CD14-positive monocyte (primary cell): ENCODE measurements around the gene ZNF503. TPM values are rescaled to one million over a fixed set of nuclear protein-coding genes. Genes with fewer than 3 reads are reported as not detected.

ENCODE experiments used
- DNase-seq, 3 donors: peaks; one replicate each; pipeline ENCODE4 v3.0.0-alpha.2; 2011 to 2022
- H2AFZ ChIP-seq: 2 replicates; pipeline ENCODE4 v1.6.0; 2012; ENCODE audit warnings: mild to moderate bottlenecking, low read depth, low read length, inconsistent platforms; ENCODE audit not compliant: insufficient read depth, poor library complexity, severe bottlenecking
- H3K27ac ChIP-seq, 2 donors: 1 replicate in 1 of 2; 2 replicates in 1 of 2; pipeline ENCODE4 v1.5.1; 2012 to 2013; ENCODE audit warnings: low read length in 2 of 2, control low read depth in 1 of 2, inconsistent platforms in 1 of 2, low read depth in 1 of 2, mild to moderate bottlenecking in 1 of 2
- H3K27me3 ChIP-seq, 2 donors: one replicate each; pipeline versions ENCODE4 v1.6.0 to v1.6.1; 2011 to 2013; ENCODE audit warnings: low read length in 2 of 2; ENCODE audit not compliant: control insufficient read depth in 2 of 2, insufficient read depth in 2 of 2
- H3K36me3 ChIP-seq, 2 donors: replicated peaks in 1 of 2; 1 replicate in 1 of 2; 2 replicates in 1 of 2; pipeline versions ENCODE4 v1.5.1 to v1.6.1; 2012 to 2013; ENCODE audit warnings: low read length in 2 of 2, control low read depth in 1 of 2, inconsistent platforms in 1 of 2, mild to moderate bottlenecking in 1 of 2; ENCODE audit not compliant: insufficient read depth in 2 of 2, control insufficient read depth in 1 of 2
- H3K4me1 ChIP-seq, 2 donors: 1 replicate in 1 of 2; 2 replicates in 1 of 2; pipeline versions ENCODE4 v1.5.1 to v1.6.1; 2012 to 2013; ENCODE audit warnings: low read length in 2 of 2, control low read depth in 1 of 2, inconsistent platforms in 1 of 2, mild to moderate bottlenecking in 1 of 2, moderate library complexity in 1 of 2; ENCODE audit not compliant: insufficient read depth in 2 of 2, control insufficient read depth in 1 of 2
- H3K4me2 ChIP-seq: replicated peaks from 2 replicates; pipeline ENCODE3; 2012; ENCODE audit warnings: low read length, moderate library complexity, mild to moderate bottlenecking; ENCODE audit not compliant: poor library complexity, severe bottlenecking; ENCODE audit errors: extremely low read depth
- H3K4me3 ChIP-seq, 3 experiments: fragments of 200-600 bp in 1 of 3; sonication (generic) in 1 of 3; replicated peaks in 1 of 3; 1 replicate in 2 of 3; 2 replicates in 1 of 3; pipeline ENCODE4 v1.5.1; 2011 to 2013; ENCODE audit warnings: low read length in 3 of 3, mild to moderate bottlenecking in 3 of 3, control low read depth in 2 of 3, low read depth in 2 of 3, inconsistent platforms in 1 of 3, moderate library complexity in 1 of 3
- H3K79me2 ChIP-seq: 2 replicates; pipeline ENCODE4 v1.6.0; 2012; ENCODE audit warnings: mild to moderate bottlenecking, control low read depth, inconsistent platforms, low read length, moderate library complexity; ENCODE audit not compliant: insufficient read depth
- H3K9ac ChIP-seq: 2 replicates; pipeline ENCODE4 v1.6.0; 2017; ENCODE audit warnings: low read length, mild to moderate bottlenecking; ENCODE audit not compliant: insufficient read depth, poor library complexity, severe bottlenecking
- H3K9me3 ChIP-seq, 2 donors: replicated peaks in 1 of 2; 1 replicate in 1 of 2; 2 replicates in 1 of 2; pipeline versions ENCODE4 v1.5.1 to v1.6.1; 2012 to 2013; ENCODE audit warnings: low read length in 2 of 2, control low read depth in 1 of 2; ENCODE audit not compliant: control insufficient read depth in 1 of 2, insufficient read depth in 1 of 2
- H4K20me1 ChIP-seq: 2 replicates; pipeline ENCODE4 v1.6.0; 2012; ENCODE audit warnings: mild to moderate bottlenecking, low read length, control low read depth, moderate library complexity; ENCODE audit not compliant: insufficient read depth
- H3K27ac Mint-ChIP-seq, 7 donors: one replicate each; pipeline ENCODE4 v1.8.0; 2020; ENCODE audit warnings: mild to moderate bottlenecking in 7 of 7, mixed read lengths in 7 of 7, moderate library complexity in 6 of 7, inconsistent platforms in 2 of 7
- H3K27me3 Mint-ChIP-seq, 3 donors: one replicate each; pipeline ENCODE4 v1.8.0; 2021 to 2022; ENCODE audit warnings: low read depth in 3 of 3, mild to moderate bottlenecking in 3 of 3, mixed read lengths in 3 of 3, moderate library complexity in 3 of 3, inconsistent platforms in 1 of 3
- H3K36me3 Mint-ChIP-seq, 2 donors: one replicate each; pipeline ENCODE4 v1.8.0; 2020; ENCODE audit warnings: mixed read lengths in 2 of 2, inconsistent platforms in 1 of 2, mild to moderate bottlenecking in 1 of 2
- H3K4me1 Mint-ChIP-seq: one replicate; pipeline ENCODE4 v1.8.0; 2020; ENCODE audit warnings: mild to moderate bottlenecking, mixed read lengths
- H3K4me3 Mint-ChIP-seq, 2 donors: one replicate each; pipeline ENCODE4 v1.8.0; 2020; ENCODE audit warnings: mild to moderate bottlenecking in 2 of 2, mixed read lengths in 2 of 2, moderate library complexity in 1 of 2
- H3K9me3 Mint-ChIP-seq, 7 donors: one replicate each; pipeline ENCODE4 v1.8.0; 2020 to 2022; ENCODE audit warnings: mixed read lengths in 7 of 7, mild to moderate bottlenecking in 6 of 7, moderate library complexity in 6 of 7, inconsistent platforms in 2 of 7
- CTCF ChIP-seq: fragments of 200-600 bp; IDR thresholded peaks from one replicate; pipeline ENCODE4 v1.8.0; 2022; ENCODE audit warnings: antibody characterized with exemption, mild to moderate bottlenecking
- WGBS: methylation state at CpG from one replicate; pipeline ENCODE4 v1.1.5; 2013; ENCODE audit warnings: missing lambda C conversion rate; ENCODE audit not compliant: insufficient coverage; 5-methylcytosine and 5-hydroxymethylcytosine counted together
- intact Hi-C, 2 donors: fragments of 100-400 bp; cut with micrococcal nuclease; formaldehyde crosslinking; loops; one replicate each; pipeline versions ENCODE4 v1.15.0 to v1.15.1; 2023
- polyA plus RNA-seq, 3 donors: library from polyadenylated mRNA; depleted of rRNA in 1 of 3; unstranded in 2 of 3; stranded (reverse) in 1 of 3; fragments of 300-500 nt in 2 of 3; fragments of >200 nt in 1 of 3; fragmentation: Illumina TruSeq in 2 of 3; gene quantifications; 1 replicate in 2 of 3; 2 replicates in 1 of 3; pipeline ENCODE4 v1.2.3, GENCODE V29; 2012 to 2021

Gene ZNF503
- polyA plus RNA-seq, 3 donors, result 0.65 to 7.2 (median 1.3) TPM

DNA sequence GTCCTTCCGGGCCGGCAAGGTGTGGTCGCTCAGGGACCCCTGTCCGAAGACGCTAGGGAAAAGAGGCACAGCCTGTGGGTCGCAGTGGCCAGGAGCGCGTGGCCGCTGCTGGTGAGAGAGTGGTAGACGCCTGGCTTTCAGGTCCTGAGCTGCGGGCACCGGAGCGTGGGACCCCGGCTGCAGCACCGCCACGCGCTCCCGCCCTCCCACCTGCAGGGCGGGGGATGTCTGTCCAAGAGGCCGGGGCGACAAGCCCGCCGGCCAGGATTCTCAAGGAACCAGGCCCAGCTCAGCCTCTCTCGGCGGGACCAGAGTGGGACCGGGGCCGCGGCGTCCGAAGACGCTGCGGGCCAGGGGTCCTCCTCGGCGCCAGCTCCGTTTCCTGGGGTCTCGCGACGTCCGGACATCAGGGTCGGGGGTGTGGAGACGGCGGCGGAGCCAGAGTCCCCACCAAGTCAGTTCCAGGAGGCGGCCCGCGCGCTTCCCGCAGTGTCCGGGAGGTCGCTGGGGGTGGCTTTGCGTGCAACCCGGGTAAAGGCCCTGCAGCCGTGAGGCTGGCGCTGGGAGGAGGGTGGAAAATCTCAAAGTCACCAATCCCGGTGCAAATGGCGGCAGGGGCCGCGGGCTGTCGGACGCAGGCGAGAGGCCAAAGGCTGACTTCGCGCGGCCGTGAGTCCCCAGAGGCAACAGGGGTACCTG lies 5.5 kb downstream of the ZNF503 start:
- Histone ChIP-seq H3K9me3 (no peaks in the 10 kb centered on the region), H3K4me3 (peak overlapping the region; percentile 28 to 74 (median 41)), H3K4me1 (peaks cover 31 to 42% of the 10 kb centered on the region in 2 donors), H3K27ac (no peak overlapping the region), H2AFZ (peak overlapping the region; percentile 79), H3K27me3 (peaks cover 17 to 39% of the 10 kb centered on the region in 2 donors), H3K79me2 (peaks cover 13% of the 10 kb centered on the region), H3K36me3 (peaks cover 2 to 10% of the 10 kb centered on the region in 2 donors), H4K20me1 (peaks cover 34% of the 10 kb centered on the region), H3K9ac (peak overlapping the region; percentile 24), H3K4me2 (peak overlapping the region; percentile 85)
- H3K4me1 Mint-ChIP-seq, result peaks cover 28% of the 10 kb centered on the region
- peak overlapping the region; percentile 81 to 89 for H3K4me3 Mint-ChIP-seq
- no peak for TF ChIP-seq CTCF
- DNase-seq, result no peak
- peaks cover 0 to 15% (median 5%) of the 10 kb centered on the region in 7 donors for H3K9me3 Mint-ChIP-seq
- 14% methylated on average over 65 of the region's 65 CpGs for WGBS
- H3K27me3 Mint-ChIP-seq, result peaks cover 39 to 60% (median 53%) of the 10 kb centered on the region in 3 donors
- peak overlapping the region in 1 of 7 donors; percentile 33 for H3K27ac Mint-ChIP-seq
- intact Hi-C loops, result loop anchor here (5.0 to 10.0 kb wide), 3 partner anchors 101 to 1151 kb away; no protein-coding TSS in a partner anchor
- H3K36me3 Mint-ChIP-seq, result peaks cover 22 to 27% of the 10 kb centered on the region in 2 donors

GRCh38 chr10:75395066-75395931 lies 6.3 kb downstream of the ZNF503 start:
- intact Hi-C loops, result loop anchor here (5.0 to 10.0 kb wide), 3 partner anchors 100 to 1152 kb away; no protein-coding TSS in a partner anchor
- H3K4me2 ChIP-seq, result peak overlapping the region; percentile 85
- peaks cover 0 to 15% (median 5%) of the 10 kb centered on the region in 7 donors for H3K9me3 Mint-ChIP-seq
- peak overlapping the region in 2 of 3 experiments; percentile 6 to 74 for H3K4me3 ChIP-seq
- H3K9me3 ChIP-seq, result no peaks in the 10 kb centered on the region
- peak overlapping the region; percentile 67 to 89 for H3K4me3 Mint-ChIP-seq
- no peak overlapping the region for H3K27ac ChIP-seq
- H3K36me3 ChIP-seq, result peaks cover 2 to 10% of the 10 kb centered on the region in 2 donors
- 23% methylated on average over 56 of the region's 64 CpGs for WGBS
- H3K27me3 Mint-ChIP-seq, result peaks cover 39 to 60% (median 53%) of the 10 kb centered on the region in 3 donors
- TF ChIP-seq CTCF, result peak; percentile 97
- peaks cover 22 to 27% of the 10 kb centered on the region in 2 donors for H3K36me3 Mint-ChIP-seq
- peaks cover 29% of the 10 kb centered on the region for H3K4me1 Mint-ChIP-seq
- DNase-seq, result peak in 2 of 3 donors; percentile 42 to 48
- H3K9ac ChIP-seq, result peak overlapping the region; percentile 24
- H3K4me1 ChIP-seq, result peaks cover 33 to 37% of the 10 kb centered on the region in 2 donors
- H3K27me3 ChIP-seq, result peaks cover 17 to 39% of the 10 kb centered on the region in 2 donors
- peak overlapping the region in 2 of 7 donors; percentile 33 to 81 for H3K27ac Mint-ChIP-seq
- H4K20me1 ChIP-seq, result peaks cover 34% of the 10 kb centered on the region
- peak overlapping the region; percentile 79 for H2AFZ ChIP-seq
- peaks cover 6% of the 10 kb centered on the region for H3K79me2 ChIP-seq
